ENCODE data around the gene LRRC8A. TPM values are rescaled to one million over a fixed set of nuclear protein-coding genes. Genes with fewer than 3 reads are reported as not detected.
"Not testable (repeated sequence)": the region's sequence is repeated elsewhere in the genome, so short reads cannot be mapped to it uniquely, and the experiment has no call there.

Gene LRRC8A
- total RNA-seq: 11.0 TPM

DNA sequence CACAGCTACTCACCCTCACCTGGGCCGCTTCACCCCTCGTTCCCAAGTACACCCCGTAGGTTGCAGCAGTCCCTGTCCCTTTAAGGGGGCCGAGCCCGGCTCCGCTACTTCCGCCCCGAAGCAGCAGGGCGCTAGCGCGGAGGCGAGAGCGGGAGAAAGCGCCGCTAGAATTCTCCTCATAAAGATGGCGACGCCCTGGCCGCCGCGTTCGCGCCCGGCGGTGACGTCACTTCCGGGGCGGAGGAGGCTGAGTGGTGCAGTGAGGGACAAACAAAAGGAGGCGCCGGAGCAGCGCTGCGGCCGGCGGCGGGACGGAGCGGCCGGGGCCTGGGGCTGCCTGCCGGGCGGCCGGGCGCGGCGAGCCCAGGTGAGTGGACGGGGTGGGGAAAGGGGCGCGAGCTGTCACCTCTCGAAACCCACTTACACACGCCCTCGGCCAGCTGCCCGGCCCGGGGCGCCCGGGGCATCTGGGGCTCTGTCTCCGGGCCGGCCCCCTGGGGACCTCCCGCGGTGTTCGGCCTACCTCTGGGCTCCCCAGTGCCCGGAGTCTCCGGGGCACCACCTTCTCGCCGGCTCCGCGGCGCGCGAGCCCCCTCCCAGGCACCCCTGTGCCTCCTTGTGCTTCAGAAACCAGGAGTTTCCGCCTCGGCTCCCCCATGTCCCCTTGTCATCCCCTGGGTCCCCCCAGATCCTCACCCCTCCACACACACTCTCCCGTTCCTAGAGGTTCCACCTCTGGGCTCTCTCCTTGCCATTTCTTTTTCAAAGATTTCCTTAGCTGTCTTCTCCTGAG, at the start of gene LRRC8A, which contains the start of gene KYAT1:
Gene LRRC8A, plus strand, starts transcription at position 250 of the 793 bp plus-strand sequence. CDS start 25,032 bp downstream, outside the sequence.
Gene KYAT1, minus strand, starts transcription at position 67 of the 793 bp plus-strand sequence. CDS start 36,545 bp downstream, outside the sequence.
- ATAC-seq (peak; percentile 74), DNase-seq (ENCODE audit: low spot score) (peak; percentile 99)

DNA sequence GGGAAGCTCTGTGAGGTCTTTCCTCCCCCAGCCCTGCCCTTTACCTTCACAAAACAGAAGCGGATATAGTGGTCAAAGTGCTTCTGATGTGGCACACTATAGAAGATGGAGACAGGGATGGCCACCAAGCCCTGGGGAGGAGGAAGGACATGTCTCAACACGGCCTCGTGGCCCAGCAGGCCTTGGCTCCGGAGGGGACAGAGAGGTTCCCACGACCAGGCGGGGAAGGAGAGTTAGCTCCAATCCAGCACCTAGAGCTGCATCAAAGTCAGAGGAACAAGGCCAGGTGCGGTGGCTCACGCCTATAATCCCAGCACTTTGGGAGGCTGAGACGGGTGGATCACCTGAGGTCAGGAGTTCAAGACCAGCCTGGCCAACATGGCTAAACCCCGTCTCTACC, 48.2 kb upstream of the LRRC8A start:
- no peak for ATAC-seq
- DNase-seq (ENCODE audit: low spot score): no peak

- DNase-seq (ENCODE audit: low spot score): no peak
- ATAC-seq: no peak
Observed at GRCh38 chr9:128835246-128836210, 46.4 kb upstream of the LRRC8A start.

- ATAC-seq: peak; percentile 61
- DNase-seq (ENCODE audit: low spot score): no peak
Observed at GRCh38 chr9:128836509-128837145, 45.3 kb upstream of the LRRC8A start.

DNA sequence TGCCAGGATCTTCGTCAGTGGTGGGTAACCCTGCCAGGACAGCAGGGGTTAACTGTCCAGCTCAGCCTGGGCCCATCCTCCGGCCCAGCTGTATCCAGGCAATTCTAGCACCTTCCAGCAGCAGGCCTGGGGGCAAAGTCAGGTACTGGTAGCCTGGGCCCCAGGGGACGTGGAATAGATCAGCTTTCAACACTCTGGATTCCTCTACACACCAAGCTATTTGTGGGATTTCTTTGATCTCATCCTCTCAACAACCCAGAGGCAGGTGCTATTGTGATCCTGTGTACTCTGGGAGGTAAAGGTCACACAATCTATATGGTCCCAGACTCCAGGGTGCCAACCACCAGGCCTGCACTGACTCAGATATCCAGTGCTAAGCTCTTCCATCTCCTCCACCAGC, 43.6 kb upstream of the LRRC8A start:
- DNase-seq (ENCODE audit: low spot score) (no peak), ATAC-seq (no peak)

DNA sequence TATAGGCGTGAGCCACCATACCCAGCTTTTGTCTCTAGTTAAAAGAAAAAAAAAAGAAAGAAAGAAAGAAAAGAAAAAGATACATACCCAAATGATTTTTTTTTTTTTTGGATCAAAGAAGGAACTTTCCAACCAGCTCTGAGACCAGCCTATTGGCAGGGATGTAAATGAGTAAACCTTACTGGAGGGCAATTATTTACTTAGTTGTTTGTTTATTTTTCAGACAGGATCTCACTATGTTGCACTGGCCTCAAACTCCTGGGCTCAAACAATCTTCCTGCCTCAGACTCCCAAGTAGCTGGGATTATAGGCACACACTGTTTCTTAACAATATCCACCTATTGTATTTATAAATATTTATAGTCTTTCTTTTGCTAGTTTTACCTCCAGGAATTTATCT, 41.4 kb upstream of the LRRC8A start:
- DNase-seq (ENCODE audit: low spot score) (no peak), ATAC-seq (peak; percentile 22)

- ATAC-seq: no peak
- DNase-seq (ENCODE audit: low spot score): no peak
Observed at GRCh38 chr9:128841694-128842492, 40.0 kb upstream of the LRRC8A start.

GRCh38 chr9:128843171-128843570, 38.8 kb upstream of the LRRC8A start:
- not testable (repeated sequence) for DNase-seq (ENCODE audit: low spot score); ATAC-seq

DNA sequence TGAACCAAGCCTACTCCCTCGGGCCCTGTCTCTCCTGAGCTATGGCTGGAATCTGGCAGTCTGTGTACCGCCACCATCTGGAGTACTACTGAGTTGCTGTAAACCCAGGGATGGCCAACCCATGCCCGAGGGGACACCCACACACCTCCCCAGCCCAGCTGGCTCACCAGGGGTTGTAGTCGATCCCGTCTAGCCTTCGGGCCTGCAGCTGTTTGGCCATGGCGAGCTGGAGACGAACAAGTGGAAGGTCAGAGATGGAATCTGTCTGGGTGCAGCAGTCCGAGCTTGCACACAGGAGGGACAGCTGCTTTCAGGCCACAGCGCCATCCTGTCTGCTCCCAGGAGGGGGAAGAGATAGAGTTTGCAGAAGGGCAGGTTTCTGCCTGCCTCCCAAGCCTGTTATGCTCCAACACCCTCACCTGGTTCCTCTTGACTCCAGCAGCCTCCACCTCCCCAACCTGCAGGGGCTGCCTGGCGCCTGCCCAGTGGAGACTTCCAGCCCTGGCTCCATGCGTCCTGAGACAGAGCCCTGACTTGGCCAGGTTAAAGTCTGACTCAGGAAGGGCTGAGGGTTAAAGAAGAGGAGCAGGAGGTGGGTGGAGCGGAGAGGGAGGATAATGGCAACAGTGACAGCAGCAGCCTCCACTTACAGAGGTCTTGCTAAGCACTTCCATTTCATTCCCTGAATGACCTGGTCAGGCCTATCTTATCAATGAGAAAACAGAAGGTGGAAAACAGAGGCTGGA, 36.6 kb upstream of the LRRC8A start:
- ATAC-seq: peak; percentile 22
- DNase-seq (ENCODE audit: low spot score): no peak

DNA sequence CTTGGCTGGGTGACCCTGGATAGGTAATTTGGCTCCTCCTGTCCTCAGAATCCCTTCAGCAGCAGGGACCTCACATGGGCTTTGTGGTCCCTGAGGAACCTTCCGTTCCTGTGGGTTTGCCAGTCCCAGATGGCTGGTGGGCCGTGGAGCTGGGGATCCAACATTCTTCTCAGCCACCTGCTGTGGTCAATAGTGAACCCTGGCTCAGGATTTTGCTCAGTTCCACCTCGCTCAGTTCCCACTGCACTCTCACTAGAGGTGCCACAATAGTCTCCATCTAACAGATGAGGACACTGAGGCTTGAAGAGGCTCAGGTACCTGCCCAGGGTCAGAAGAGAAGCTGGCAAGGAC, 35.3 kb upstream of the LRRC8A start:
- no peak for ATAC-seq
- no peak for DNase-seq (ENCODE audit: low spot score)

GRCh38 chr9:128847803-128848202, 34.1 kb upstream of the LRRC8A start:
- no peak for ATAC-seq
- DNase-seq (ENCODE audit: low spot score): no peak

- DNase-seq (ENCODE audit: low spot score); ATAC-seq: not testable (repeated sequence)
Observed at GRCh38 chr9:128851024-128851423, 30.9 kb upstream of the LRRC8A start.

- not testable (repeated sequence) for DNase-seq (ENCODE audit: low spot score)
- peak; percentile 94 for ATAC-seq
Observed at GRCh38 chr9:128851779-128852600, 29.9 kb upstream of the LRRC8A start.

DNA sequence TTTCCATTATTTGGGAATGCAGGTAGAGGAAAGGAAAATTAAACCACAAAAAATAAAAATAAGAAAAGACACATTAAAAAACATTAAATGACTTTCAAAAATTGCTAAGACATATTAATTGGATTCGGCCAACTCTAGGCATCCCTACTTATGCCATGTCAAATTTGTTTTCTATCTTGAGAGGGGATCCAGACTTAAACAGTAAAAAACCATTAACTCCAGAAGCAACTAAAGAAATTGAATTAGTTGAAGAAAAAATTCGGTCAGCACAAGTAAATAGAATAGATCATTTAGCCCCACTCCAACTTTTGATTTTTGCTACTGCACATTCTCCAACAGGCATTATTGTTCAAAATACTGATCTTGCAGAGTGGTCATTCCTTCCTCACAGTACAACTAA, 29.3 kb upstream of the LRRC8A start:
- not testable (repeated sequence) for ATAC-seq; DNase-seq (ENCODE audit: low spot score)

DNA sequence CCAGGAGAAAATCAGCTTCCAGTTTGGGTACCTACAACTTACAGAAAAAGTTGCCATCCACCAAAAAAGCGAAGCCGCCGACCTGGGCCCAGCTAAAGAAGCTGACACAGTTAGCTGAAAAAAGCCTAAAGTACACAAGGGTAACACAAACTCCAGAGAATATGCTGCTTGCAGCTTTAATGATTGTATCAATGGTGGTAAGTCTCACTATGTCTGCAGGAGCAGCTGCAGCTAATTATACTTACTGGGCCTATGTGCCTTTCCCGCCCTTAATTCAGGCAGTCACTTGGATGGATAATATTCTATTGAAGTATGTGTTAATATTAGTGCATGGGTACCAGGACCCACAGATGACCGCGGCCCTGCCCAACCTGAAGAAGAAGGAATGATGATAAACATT, 27.5 kb upstream of the LRRC8A start:
- not testable (repeated sequence) for ATAC-seq; DNase-seq (ENCODE audit: low spot score)

- not testable (repeated sequence) for DNase-seq (ENCODE audit: low spot score); ATAC-seq
Observed at GRCh38 chr9:128858476-128858875, 23.5 kb upstream of the LRRC8A start.

DNA sequence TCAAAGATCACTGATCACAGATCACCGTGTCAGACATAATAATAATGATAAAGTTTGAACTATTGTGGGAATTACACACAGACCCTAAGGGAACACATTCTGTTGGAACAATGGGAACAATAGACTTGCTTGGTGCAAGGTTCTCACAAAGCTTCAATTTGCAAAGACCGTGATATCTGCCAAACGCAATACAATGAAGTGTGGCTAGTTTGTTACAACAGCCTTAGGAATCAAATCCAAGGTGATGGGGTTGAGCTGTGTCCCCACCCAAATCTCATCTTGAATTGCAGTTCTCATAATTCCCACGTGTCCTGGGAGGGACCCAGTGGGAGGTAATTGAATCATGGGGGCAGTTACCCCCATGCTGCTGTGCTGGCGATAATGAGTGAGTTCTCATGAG, 21.0 kb upstream of the LRRC8A start:
- ATAC-seq (no peak), DNase-seq (ENCODE audit: low spot score) (no peak)

- DNase-seq (ENCODE audit: low spot score) (no peak), ATAC-seq (no peak)
Observed at GRCh38 chr9:128861501-128861900, 20.4 kb upstream of the LRRC8A start.

All from left lobe of liver (tissue), 2 donors.